Stimulated activated CD4-positive, alpha-beta T cell treated with anti-CD3 and anti-CD28 coated beads, Interleukin-4, amount 100 ng/mL, for 24 hours (primary cell): ENCODE results near the gene IGSF21.

Experiments used
- DNase-seq: peaks from one replicate; pipeline ENCODE4 v3.0.0-alpha.2; 2020

IGSF21 gene

GRCh38 chr1:18305182-18305795 is 197.7 kb downstream of the IGSF21 start:
- DNase-seq = no peak

DNA sequence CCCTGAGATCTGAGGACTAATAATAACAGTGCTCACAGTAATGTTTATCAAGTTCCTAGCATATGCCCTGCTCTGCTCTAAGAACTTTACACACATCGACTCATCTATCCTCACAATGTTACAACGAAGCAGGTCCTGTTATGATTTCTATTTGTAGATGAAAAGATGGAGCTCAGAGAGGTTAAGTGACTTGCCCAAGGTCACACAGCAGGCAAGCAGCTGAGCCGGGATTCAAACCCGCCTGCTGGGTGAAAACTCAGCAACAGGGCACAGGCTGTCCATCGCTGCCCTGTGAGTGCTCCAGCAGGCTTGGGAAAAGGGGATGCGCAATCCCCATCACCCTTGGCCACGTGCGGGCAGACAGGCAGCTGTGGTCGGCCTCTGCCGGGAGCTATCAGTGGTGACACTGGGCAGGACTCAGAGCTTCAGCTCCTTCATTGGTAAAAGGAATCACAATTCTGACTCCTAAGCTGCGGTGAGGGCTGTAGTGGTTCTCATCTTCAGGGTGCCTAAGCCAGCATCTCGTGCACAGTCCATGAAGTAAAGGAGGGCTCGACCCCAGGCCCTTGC is 199.8 kb downstream of the IGSF21 start:
- DNase-seq = no peak

- DNase-seq = no peak
These were observed 202.1 kb downstream of the IGSF21 start for GRCh38 chr1:18309552-18310155.

DNA sequence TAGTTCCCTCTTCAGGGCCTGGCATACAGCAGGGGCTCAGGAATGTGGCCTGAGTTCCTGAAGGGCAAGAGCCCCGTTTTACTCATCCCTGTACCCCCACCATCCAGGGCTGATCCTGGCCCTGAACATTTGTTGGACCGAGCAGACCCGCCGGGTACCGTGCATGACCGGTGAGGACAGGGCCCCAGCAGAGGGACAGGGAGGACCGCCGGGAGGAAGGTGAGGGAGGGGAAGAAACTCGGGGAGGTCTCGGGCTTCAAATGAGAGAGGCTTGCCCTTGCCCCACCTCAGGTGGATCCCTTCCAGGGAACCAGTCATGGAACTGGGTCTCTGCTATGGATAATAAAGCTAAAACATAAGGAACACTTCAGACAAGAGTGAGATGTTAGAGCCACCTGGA is 205.4 kb downstream of the IGSF21 start:
- DNase-seq = no peak

DNA sequence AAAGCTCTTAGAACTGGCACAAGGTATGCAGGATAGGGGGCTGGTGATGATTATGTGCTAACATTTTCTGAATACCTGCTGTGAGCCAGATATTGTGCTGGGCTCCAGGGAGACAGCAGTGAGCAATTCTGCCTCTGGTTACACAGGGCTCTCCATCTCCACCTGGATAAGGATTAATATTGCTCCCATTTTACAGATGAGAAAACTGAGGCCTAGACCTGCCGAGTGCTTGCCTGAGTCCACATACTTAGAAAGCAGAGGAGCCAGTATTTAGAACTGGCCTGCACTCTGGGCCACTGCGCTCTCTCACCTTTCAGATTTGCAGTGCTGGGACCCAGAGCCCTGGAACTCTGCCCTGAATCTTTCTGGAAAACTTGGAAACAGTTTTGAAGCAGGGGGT is 205.9 kb downstream of the IGSF21 start:
- DNase-seq = no peak

DNA sequence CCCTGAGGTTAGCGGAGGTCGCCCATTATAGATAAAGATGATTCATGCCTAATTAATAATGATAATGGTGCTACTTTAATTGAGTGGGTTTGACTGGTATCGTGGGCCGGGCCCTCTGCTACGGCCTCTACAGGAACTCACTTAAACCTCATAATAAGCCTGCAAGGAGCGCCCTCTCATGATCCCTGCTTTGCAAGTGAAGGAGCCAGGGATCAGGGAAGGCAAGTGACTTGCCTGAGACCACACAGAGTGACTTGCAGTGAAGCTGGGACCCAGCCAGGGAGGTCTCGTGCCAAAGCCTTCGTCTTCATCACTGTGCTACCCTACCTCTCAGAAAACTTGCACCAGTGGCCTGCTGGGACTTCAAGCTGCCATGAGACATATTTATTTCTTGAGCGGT is 206.8 kb downstream of the IGSF21 start:
- no peak for DNase-seq

DNA sequence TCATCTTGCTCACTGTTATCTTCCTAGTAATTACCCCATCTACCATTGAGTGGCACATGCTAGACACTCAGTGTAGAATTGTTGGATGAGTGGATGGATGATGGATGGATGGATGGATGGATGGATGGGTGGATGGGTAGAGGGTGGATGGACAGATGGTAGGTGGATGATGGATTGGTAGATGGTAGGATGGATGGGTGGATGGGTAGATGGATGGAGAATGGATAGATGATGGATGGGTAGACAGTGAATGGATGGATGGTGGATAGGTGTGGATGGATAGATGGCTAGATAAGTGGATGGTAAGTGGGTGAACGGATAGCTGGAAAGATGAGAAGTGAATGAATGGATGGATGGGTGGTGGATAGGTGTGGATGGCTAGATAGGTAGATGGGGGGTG is 207.9 kb downstream of the IGSF21 start:
- DNase-seq = no peak

DNA sequence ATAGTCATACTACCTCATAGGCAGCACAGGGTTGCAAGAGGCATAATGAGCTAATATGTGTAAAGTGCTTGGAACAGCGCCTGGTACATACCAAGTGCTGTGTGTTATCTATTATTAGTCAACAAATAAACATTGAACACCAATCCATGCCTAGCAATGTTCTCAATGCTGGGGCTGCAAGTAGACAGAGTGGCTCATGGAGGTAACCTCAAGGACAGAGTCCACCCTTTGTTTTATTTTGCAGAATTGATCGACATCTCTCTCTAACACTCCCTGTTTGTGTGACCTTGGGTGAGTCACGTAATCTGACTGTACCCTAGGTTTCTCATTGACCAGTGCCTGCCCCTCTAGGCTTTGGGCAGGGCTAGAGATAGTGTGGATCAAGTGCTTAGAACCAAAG is 209.2 kb downstream of the IGSF21 start:
- DNase-seq = no peak

DNA sequence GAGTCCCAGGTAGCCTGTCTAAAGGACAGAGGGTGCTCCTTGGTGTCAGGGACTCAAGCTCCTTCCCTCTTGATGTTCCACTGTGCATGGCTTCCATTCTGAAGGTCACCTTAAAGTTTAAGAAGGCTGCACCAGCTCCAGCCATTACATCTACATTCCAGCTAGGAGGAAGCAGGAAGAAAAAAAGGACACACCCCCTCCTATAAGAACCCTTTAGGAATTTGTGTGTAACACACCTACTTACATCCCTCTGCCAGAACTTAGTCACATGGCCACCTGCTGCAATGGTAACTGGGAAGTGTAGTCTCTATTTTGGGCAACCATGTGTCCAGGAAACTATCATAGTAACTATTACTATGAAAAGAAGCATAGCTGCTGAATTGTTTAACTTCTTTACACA is 211.5 kb downstream of the IGSF21 start:
- DNase-seq = no peak

DNA sequence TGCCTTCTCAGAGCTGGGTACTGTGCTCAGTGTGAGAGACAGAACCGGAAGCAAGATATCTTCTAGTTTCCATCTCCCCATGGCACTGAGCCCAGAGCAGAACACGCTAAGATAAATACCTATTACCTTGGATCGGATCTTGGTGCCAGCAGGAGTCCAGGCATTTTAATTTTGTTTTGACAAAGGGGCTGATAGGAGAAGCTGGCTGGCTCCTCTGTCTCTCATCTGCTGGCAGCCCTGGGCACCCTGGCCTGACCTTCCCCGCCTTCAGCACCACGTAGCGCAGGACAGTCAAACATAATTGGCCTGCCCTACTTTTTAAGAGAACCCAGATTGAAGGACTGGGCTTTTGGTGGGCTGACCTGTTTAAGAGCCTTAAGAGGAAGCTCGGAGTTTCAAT is 212.5 kb downstream of the IGSF21 start:
- DNase-seq = no peak

GRCh38 chr1:18322368-18323032 is 214.9 kb downstream of the IGSF21 start:
- DNase-seq = no peak

DNA sequence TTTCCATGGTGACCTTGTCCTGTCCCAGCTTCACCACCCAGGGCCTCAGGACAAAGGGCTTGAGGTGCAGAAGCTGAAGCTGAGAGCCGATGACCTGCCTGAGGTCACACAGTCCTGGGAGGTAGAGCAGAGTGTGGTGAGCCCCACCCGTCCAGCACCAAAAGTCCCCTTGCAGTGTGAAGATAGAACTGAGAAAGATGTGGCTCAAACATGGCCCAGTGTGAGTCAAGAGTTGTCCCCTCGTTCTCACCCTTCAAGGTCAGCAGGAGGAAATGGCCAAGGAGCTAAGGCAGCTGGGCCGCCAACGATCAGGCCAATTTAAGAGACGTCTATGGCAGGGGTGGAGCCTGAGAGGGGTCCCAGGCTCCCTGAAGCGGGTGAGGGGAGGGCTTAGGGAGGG is 215.7 kb downstream of the IGSF21 start:
- no peak for DNase-seq

DNA sequence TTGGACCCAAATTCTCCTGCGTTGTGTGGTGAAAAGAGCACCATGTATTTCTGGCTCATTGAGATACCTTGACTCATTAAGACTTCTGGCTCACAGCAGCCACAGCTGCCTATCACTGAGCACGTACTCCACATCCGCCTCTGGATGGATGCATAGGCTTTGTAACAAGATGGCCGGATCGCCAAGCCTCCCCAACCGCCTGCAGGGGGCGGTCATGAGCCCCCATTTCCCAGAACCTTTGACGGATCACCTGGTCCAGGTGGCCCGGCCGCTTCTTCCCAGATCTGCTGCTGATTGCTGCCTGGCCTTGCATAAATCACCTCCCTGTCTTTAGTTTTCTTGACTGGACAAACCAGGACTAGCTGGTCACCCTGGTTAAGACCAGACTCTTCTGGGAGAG is 216.6 kb downstream of the IGSF21 start:
- DNase-seq = no peak

DNA sequence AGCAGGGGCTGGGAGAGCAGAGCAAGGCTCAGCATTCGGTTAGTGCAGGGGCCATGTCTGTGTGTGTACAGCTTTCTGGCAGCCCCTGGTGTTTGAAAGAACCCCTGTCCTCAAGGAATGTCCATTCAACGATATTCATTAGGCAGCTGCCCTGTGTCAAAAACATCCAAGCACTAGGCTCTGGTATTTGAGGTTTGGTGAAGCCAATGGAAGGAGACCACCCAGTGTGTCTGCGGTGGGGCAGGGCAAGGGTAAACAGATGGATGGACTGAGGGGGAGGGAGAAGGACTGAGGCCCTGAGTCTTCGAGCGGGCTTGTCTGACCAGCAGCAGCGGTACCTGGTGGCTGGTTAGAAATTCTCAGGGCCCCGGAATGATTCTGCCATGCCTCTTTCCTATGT is 217.5 kb downstream of the IGSF21 start:
- no peak for DNase-seq

GRCh38 chr1:18326211-18326897 is 218.8 kb downstream of the IGSF21 start:
- DNase-seq = no peak

GRCh38 chr1:18327650-18328049 is 220.1 kb downstream of the IGSF21 start:
- DNase-seq = no peak

DNA sequence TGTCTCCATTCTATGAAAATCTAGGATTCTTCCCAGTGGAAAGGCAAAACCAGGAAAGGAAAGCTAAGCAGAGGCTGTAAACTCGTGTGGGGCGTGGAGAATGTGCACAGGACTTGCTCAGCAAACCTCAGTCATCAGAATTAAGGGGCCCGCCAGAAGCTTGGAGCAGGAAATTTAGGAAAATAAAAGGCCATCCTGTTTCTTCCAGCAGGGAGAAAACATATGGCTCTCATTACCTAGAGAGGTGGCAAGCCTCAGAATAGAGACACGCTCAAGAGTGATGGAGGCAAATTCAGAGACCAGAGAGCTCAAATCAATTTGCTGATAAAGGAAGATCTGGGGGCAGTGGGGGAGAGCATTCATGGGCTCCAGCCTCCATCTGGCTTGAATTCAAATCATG is 221.2 kb downstream of the IGSF21 start:
- no peak for DNase-seq

- no peak for DNase-seq
These were observed 222.1 kb downstream of the IGSF21 start for GRCh38 chr1:18329469-18330253.

- DNase-seq = no peak
These were observed 225.0 kb downstream of the IGSF21 start for GRCh38 chr1:18332576-18332975.

DNA sequence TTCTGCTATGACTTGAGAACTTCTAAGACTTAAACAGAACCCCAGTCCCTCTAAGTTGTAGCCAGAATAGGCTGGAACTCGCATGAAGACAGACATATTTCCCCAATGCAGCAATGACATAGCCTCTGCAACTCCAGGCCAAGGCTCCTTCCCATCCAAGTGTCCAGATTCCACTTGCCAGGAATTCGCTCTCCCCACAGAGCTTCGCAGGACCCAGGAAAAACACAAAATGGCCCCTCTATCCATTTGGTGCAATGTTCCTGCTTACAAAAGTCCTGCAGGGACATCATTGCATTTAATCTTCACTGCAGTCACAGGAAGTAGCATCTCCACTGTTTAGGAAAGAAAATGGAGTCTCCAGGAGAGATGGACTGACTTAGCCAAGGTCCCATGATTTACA is 225.6 kb downstream of the IGSF21 start:
- DNase-seq = no peak

DNA sequence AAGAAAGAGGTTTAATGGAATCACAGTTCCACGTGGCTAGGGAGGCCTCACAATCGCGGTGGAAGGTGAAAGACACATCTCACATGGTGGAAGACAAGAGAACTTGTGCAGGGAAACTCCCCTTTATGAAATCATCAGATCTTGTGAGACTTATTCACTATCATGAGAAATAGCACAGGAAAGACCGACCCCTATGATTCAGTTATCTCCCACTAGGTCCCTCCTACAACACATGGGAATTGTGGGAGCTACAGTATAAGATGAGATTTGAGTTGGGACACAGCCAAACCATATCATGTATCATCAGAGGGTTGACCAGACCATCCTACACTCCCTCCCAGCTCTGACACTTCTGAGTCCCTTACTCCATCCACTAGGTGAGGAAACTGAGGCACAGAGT is 229.2 kb downstream of the IGSF21 start:
- DNase-seq = no peak

DNA sequence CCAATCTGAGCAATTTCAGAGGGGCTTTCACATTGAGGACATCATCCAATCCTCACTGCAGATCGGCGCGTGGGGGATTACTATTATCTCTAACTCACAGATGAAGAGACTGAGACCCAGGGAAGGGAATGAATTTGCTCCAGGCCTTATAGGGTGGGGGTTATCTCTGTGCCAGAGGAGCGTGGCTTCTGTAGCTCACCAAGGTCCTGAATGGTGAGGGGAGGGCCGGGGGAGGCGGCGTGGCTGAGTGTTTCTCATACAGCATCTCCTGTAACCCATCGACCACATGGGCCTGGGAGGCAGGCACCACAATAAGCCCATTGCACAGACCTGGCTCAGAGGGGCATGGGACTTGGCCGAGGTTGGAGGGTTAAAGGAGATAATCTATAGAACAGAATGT is 230.2 kb downstream of the IGSF21 start:
- no peak for DNase-seq

DNA sequence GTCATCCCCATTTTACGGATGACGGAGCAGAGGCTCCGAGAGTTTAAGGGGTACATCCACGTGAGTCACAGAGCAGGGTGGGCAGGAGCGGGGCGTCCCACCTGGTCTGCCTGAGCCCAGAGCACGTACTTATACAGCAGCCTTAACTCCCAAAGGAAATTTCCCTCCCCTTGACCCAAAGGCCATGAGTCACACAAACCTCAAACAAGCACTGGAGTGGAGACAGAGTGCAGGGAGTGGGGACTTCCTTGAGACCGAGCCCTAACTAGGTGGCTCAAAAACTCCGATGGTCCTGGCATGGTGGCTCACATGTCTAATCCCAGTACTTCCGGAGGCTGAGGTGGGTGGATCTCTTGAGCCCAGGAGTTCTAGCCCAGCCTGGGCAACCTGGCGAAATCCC is 231.6 kb downstream of the IGSF21 start:
- no peak for DNase-seq
